Esophagus muscularis mucosa (tissue), 4 donors: ENCODE measurements around the gene SCUBE2. TPM values are rescaled to one million over a fixed set of nuclear protein-coding genes. Genes with fewer than 3 reads are reported as not detected.
"Not testable (repeated sequence)": the region's sequence is repeated elsewhere in the genome, so short reads cannot be mapped to it uniquely, and the experiment has no call there.

Source experiments
- DNase-seq: peaks from one replicate; pipeline ENCODE4 v3.0.0-alpha.2; 2017; ENCODE audit errors: extremely low spot score
- H3K27ac ChIP-seq, 4 donors: fragments of 200-600 bp; sonication (generic); replicated peaks in 1 of 4; 1 replicate in 3 of 4; 2 replicates in 1 of 4; pipeline ENCODE4 v1.5.1; 2016 to 2019; ENCODE audit warnings: mild to moderate bottlenecking in 1 of 4
- H3K27me3 ChIP-seq, 4 donors: fragments of 200-600 bp; sonication (generic); one replicate each; pipeline versions ENCODE4 v1.5.1 to v1.6.0; 2016 to 2019
- H3K36me3 ChIP-seq, 4 donors: fragments of 200-600 bp; sonication (generic); one replicate each; pipeline ENCODE4 v1.5.1; 2016 to 2019
- H3K4me1 ChIP-seq, 4 donors: fragments of 200-600 bp; sonication (generic); one replicate each; pipeline ENCODE4 v1.5.1; 2016 to 2019
- H3K4me3 ChIP-seq, 4 donors: fragments of 200-600 bp; sonication (generic); 1 replicate in 2 of 4; 2 replicates in 2 of 4; pipeline ENCODE4 v1.5.1; 2016 to 2019; ENCODE audit warnings: mild to moderate bottlenecking in 4 of 4, moderate library complexity in 1 of 4
- H3K9me3 ChIP-seq, 4 donors: fragments of 200-600 bp; sonication (generic); 1 replicate in 3 of 4; 2 replicates in 1 of 4; pipeline ENCODE4 v1.5.1; 2016 to 2019
- CTCF ChIP-seq, 3 experiments: fragments of 200-600 bp in 2 of 3; fragments of 450-650 bp in 1 of 3; sonication (generic) in 2 of 3; IDR thresholded peaks; one replicate each; pipeline ENCODE4 v1.5.1; 2017 to 2019; ENCODE audit warnings: antibody characterized with exemption in 3 of 3, mild to moderate bottlenecking in 2 of 3, moderate library complexity in 1 of 3
- EP300 ChIP-seq: sonication (generic); formaldehyde crosslinking; IDR thresholded peaks from one replicate; pipeline ENCODE4 v1.6.1; 2017; ENCODE audit warnings: antibody characterized with exemption
- POLR2A ChIP-seq: fragments of 450-650 bp; IDR thresholded peaks from one replicate; pipeline ENCODE4 v1.6.1; 2017; ENCODE audit warnings: antibody characterized with exemption, moderate library complexity, mild to moderate bottlenecking, low read depth
- POLR2AphosphoS5 ChIP-seq, 2 donors: sonication (generic); formaldehyde crosslinking; IDR thresholded peaks; one replicate each; pipeline ENCODE4 v1.6.1; 2017; ENCODE audit warnings: antibody characterized with exemption in 2 of 2
- WGBS: methylation state at CpG from one replicate; pipeline ENCODE4 v1.1.5; 2018; 5-methylcytosine and 5-hydroxymethylcytosine counted together
- intact Hi-C: fragments of 100-400 bp; cut with DNase I; formaldehyde crosslinking; loops from one replicate; pipeline ENCODE4 v1.15.1; 2023
- total RNA-seq, 4 donors: library from RNA; depleted of rRNA; stranded (reverse); fragments of >200 nt; gene quantifications; one replicate each; pipeline versions ENCODE4 v1.1.0 to v1.2.1, GENCODE V29; 2016

The SCUBE2 gene
- total RNA-seq, 4 donors from 2014 or later: 1.7 to 11.5 (median 8.2) TPM

DNA sequence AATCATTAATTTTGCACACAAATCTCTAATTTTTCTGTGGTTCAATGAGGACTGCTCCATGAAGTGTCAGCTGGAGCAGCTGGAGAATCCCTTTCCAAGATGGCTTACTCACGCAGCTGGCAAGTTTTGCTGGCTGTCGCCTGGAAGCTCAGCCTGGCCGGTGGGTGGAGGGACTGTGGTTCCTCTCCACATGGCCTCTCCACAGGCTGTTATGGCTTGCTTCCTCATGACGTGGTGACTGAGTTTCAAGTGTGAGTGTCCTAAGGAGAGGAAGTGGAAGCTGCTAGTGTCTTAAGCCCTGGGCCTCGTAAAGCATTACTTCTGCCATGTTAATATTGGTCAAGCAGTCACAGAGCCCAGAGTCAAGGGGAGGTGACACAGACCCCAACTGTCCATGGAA, 73.6 kb downstream of the SCUBE2 start:
- Histone ChIP-seq H3K9me3 (no peaks in the 10 kb centered on the region), H3K4me3 (no peak overlapping the region), H3K36me3 (no peaks in the 10 kb centered on the region), H3K27me3 (no peaks in the 10 kb centered on the region), H3K4me1 (peaks cover 10 to 32% (median 19%) of the 10 kb centered on the region in 4 donors), H3K27ac (no peak overlapping the region)
- 65% methylated on average over 5 of the region's 5 CpGs for WGBS
- intact Hi-C loops: no loop called here
- TF ChIP-seq CTCF (IDR thresholded peaks at IDR 0.05) (no peak), POLR2AphosphoS5 (IDR thresholded peaks at IDR 0.05) (peak; percentile 22 to 27)
- peak; percentile 93 for DNase-seq

- Histone ChIP-seq H3K4me1 (peaks cover 10 to 32% (median 19%) of the 10 kb centered on the region in 4 donors), H3K4me3 (no peak overlapping the region), H3K36me3 (no peaks in the 10 kb centered on the region), H3K27ac (no peak overlapping the region), H3K27me3 (no peaks in the 10 kb centered on the region), H3K9me3 (no peaks in the 10 kb centered on the region)
- peak; percentile 66 for DNase-seq
- TF ChIP-seq POLR2AphosphoS5 (IDR thresholded peaks at IDR 0.05) (no peak), CTCF (IDR thresholded peaks at IDR 0.05) (no peak), EP300 (no peak)
- 78% methylated on average over 6 of the region's 6 CpGs for WGBS
- intact Hi-C loops: no loop called here
These were observed 74.3 kb downstream of the SCUBE2 start for GRCh38 chr11:9016916-9017642.

DNA sequence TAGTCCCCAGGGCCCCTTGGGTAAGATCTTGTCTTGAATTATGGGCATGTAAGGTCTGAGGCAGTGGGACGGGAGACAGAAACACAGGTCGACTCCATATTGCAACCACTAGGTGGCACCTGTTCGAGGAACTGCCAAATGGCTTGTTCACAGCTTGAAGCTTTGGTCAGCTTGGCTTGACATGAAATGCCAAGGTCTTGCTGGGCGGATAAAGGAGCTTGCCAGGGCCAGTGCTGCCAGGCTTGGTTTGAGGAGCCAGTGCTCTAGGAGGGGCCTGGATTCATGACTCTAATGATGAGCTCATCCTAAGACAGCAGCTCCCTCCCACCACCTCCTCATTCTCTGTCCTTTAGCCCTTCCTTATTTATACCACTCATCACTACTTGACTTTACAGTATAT, 75.7 kb downstream of the SCUBE2 start:
- H3K4me1 ChIP-seq: peaks cover 10 to 25% (median 15%) of the 10 kb centered on the region in 4 donors
- H3K27me3 ChIP-seq: no peaks in the 10 kb centered on the region
- no peaks in the 10 kb centered on the region for H3K36me3 ChIP-seq
- peak; percentile 93 for DNase-seq
- H3K27ac ChIP-seq: no peak overlapping the region
- TF ChIP-seq EP300: no peak
- TF ChIP-seq POLR2AphosphoS5 (IDR thresholded peaks at IDR 0.05): peak in 1 of 2 donors; percentile 47
- TF ChIP-seq CTCF (IDR thresholded peaks at IDR 0.05): peak; percentile 68 to 80 (median 73)
- no peak overlapping the region for H3K4me3 ChIP-seq
- 15% methylated on average over 4 of the region's 4 CpGs for WGBS
- no peaks in the 10 kb centered on the region for H3K9me3 ChIP-seq
- intact Hi-C loops: loop anchor here (1.0 kb wide), 1 partner anchor 123 kb away; no protein-coding TSS in a partner anchor

GRCh38 chr11:9014826-9015225, 76.6 kb downstream of the SCUBE2 start:
- no peak for TF ChIP-seq CTCF (IDR thresholded peaks at IDR 0.05)
- no peak for TF ChIP-seq EP300
- TF ChIP-seq POLR2A: no peak
- no peak for TF ChIP-seq POLR2AphosphoS5 (IDR thresholded peaks at IDR 0.05)
- intact Hi-C loops: loop anchor here (1.0 kb wide), 1 partner anchor 123 kb away; no protein-coding TSS in a partner anchor
- H3K36me3 ChIP-seq: no peaks in the 10 kb centered on the region
- H3K9me3 ChIP-seq: no peaks in the 10 kb centered on the region
- no peak for DNase-seq
- WGBS: 89% methylated on average over 3 of the region's 3 CpGs
- no peak overlapping the region for H3K4me3 ChIP-seq
- H3K4me1 ChIP-seq: peaks cover 10 to 24% (median 14%) of the 10 kb centered on the region in 4 donors
- H3K27ac ChIP-seq: no peak overlapping the region
- H3K27me3 ChIP-seq: no peaks in the 10 kb centered on the region

DNA sequence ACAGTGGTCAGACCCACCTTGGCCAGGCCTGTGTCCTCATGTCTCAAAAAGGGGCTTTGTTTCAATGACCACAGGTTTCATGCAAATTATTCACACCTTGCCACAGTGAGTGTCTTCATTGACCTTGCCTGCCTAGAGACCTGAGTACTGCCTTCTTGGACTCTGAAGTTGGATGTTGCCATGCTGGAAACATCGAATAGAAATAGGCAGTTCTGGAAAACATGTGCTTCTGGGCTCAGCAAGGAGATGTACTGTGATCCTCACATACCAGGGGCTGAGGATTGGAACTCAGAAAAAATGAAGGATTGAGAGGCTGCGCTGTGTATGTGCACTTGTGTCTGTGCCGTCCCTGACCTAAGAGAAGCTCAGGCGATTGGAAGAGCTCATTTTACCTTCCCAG, 78.0 kb downstream of the SCUBE2 start:
- Histone ChIP-seq H3K4me3 (no peak overlapping the region), H3K4me1 (peaks cover 10 to 24% (median 14%) of the 10 kb centered on the region in 4 donors), H3K27me3 (no peaks in the 10 kb centered on the region), H3K36me3 (no peaks in the 10 kb centered on the region), H3K27ac (no peak overlapping the region), H3K9me3 (no peaks in the 10 kb centered on the region)
- WGBS: 91% methylated on average over 4 of the region's 4 CpGs
- intact Hi-C loops: no loop called here
- TF ChIP-seq POLR2A (no peak), POLR2AphosphoS5 (IDR thresholded peaks at IDR 0.05) (no peak), EP300 (no peak)
- no peak for DNase-seq

DNA sequence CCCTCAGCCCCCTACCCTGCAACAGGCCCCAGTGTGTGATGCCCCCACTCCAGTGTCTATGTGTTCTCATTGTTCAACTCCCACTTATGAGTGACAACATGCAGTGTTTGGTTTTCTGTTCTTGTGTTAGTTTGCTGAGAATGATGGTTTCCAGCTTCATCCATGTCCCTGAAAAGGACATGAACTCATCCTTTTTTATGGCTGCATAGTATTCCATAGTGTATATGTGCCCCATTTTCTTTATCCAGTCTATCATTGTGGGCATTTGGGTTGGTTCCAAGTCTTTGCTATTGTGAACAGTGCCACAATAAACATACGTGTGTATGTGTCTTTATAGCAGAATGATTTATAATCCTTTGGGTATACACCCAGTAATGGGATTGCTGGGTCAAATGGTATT, 81.9 kb downstream of the SCUBE2 start:
- H3K4me3 ChIP-seq, DNase-seq, H3K36me3 ChIP-seq, intact Hi-C loops, H3K9me3 ChIP-seq, H3K27ac ChIP-seq, H3K4me1 ChIP-seq, H3K27me3 ChIP-seq: not testable (repeated sequence)
- 80% methylated on average over 1 of the region's 1 CpG for WGBS
